SH-SY5Y (cell line): Measurements from ENCODE around the gene PFN4.

Experiments used
- GATA2 ChIP-seq: IDR thresholded peaks from 2 replicates; pipeline ENCODE4 v1.6.1; 2011; ENCODE audit warnings: mild to moderate bottlenecking, low read depth, low read length
- GATA3 ChIP-seq: IDR thresholded peaks from 2 replicates; pipeline ENCODE4 v1.6.1; 2011; ENCODE audit warnings: low read depth, mild to moderate bottlenecking, low read length, moderate library complexity

DNA sequence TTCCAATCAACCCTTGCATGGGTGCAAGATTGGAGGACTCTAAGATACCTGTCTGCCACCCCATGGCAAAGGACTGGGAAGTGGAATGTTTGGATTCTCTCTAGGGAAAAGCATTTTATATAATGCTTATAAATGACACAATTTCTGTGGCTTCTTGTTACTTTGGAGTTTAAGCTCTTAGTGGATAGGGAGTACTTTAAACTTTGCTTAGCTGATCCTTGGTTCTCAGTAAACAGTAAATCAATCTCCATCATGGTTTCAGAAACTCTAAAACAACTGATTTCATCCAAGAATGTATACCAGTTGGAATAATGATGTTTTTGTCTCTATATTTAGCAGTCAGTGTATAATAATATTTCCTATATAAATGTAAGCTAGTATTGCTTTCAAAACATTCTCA lies 37.6 kb upstream of the PFN4 start:
- no peak for TF ChIP-seq GATA3
- no peak for TF ChIP-seq GATA2
